Measurements from ENCODE around the gene TNIP1.

GRCh38 chr5:151005950-151006576, 74.8 kb downstream of the TNIP1 start:
- TF ChIP-seq CTCF (conservative IDR thresholded peaks at IDR 0.05; ENCODE audit: low read length), result no peak
- no peak for TF ChIP-seq EZH2phosphoT487 (IDR thresholded peaks at IDR 0.05; ENCODE audit: borderline replicate concordance, low read depth, low read length)
